ENCODE measurements around the gene SVIP.

The SVIP gene

GRCh38 chr11:22775248-22775647, 54.4 kb downstream of the SVIP start:
- ATAC-seq: no peak
- TF ChIP-seq TSHZ2 (CRISPR knock-in tag; IDR thresholded peaks at IDR 0.05) (no peak), SNAI2 (CRISPR knock-in tag; IDR thresholded peaks at IDR 0.05) (no peak), GLIS3 (CRISPR knock-in tag; IDR thresholded peaks at IDR 0.05) (no peak), ISL1 (CRISPR knock-in tag; IDR thresholded peaks at IDR 0.05) (no peak), ARNTL (CRISPR knock-in tag; IDR thresholded peaks at IDR 0.05; ENCODE audit: borderline replicate concordance, low read depth) (no peak), ZNF565 (CRISPR knock-in tag; conservative IDR thresholded peaks at IDR 0.05; ENCODE audit: low read depth) (no peak), PATZ1 (CRISPR knock-in tag; IDR thresholded peaks at IDR 0.05; ENCODE audit: borderline replicate concordance) (no peak), ESRRG (CRISPR knock-in tag; IDR thresholded peaks at IDR 0.05) (no peak), TOX (CRISPR knock-in tag; IDR thresholded peaks at IDR 0.05; ENCODE audit: borderline replicate concordance) (no peak), CREB5 (CRISPR knock-in tag; IDR thresholded peaks at IDR 0.05; ENCODE audit: low read depth) (no peak), ZC3H10 (CRISPR knock-in tag; IDR thresholded peaks at IDR 0.05) (no peak), PPARA (CRISPR knock-in tag; IDR thresholded peaks at IDR 0.05; ENCODE audit: borderline replicate concordance) (no peak), OSR1 (CRISPR knock-in tag; IDR thresholded peaks at IDR 0.05) (no peak), TCF4 (CRISPR knock-in tag; IDR thresholded peaks at IDR 0.05; ENCODE audit: borderline replicate concordance) (no peak), POU6F1 (CRISPR knock-in tag; IDR thresholded peaks at IDR 0.05; ENCODE audit: borderline replicate concordance, low read depth) (no peak), ZFP3 (CRISPR knock-in tag; IDR thresholded peaks at IDR 0.05) (no peak), RARB (CRISPR knock-in tag; IDR thresholded peaks at IDR 0.05) (no peak), CSDC2 (CRISPR knock-in tag; IDR thresholded peaks at IDR 0.05) (no peak), CSRNP3 (CRISPR knock-in tag; IDR thresholded peaks at IDR 0.05) (no peak)

GRCh38 chr11:22774716-22775115, 54.9 kb downstream of the SVIP start:
- ATAC-seq: no peak
- TF ChIP-seq RARB (CRISPR knock-in tag; IDR thresholded peaks at IDR 0.05) (no peak), ARNTL (CRISPR knock-in tag; IDR thresholded peaks at IDR 0.05; ENCODE audit: borderline replicate concordance, low read depth) (no peak), ZNF565 (CRISPR knock-in tag; conservative IDR thresholded peaks at IDR 0.05; ENCODE audit: low read depth) (no peak), ZFP30 (CRISPR knock-in tag; IDR thresholded peaks at IDR 0.05) (no peak), CSRNP3 (CRISPR knock-in tag; IDR thresholded peaks at IDR 0.05) (no peak), TCF4 (CRISPR knock-in tag; IDR thresholded peaks at IDR 0.05; ENCODE audit: borderline replicate concordance) (no peak), GLIS3 (CRISPR knock-in tag; IDR thresholded peaks at IDR 0.05) (no peak), ESRRG (CRISPR knock-in tag; IDR thresholded peaks at IDR 0.05) (no peak), SNAI2 (CRISPR knock-in tag; IDR thresholded peaks at IDR 0.05) (no peak), TOX (CRISPR knock-in tag; IDR thresholded peaks at IDR 0.05; ENCODE audit: borderline replicate concordance) (no peak), CREB5 (CRISPR knock-in tag; IDR thresholded peaks at IDR 0.05; ENCODE audit: low read depth) (no peak), CSDC2 (CRISPR knock-in tag; IDR thresholded peaks at IDR 0.05) (no peak), TSHZ2 (CRISPR knock-in tag; IDR thresholded peaks at IDR 0.05) (no peak), PATZ1 (CRISPR knock-in tag; IDR thresholded peaks at IDR 0.05; ENCODE audit: borderline replicate concordance) (no peak), ZFP3 (CRISPR knock-in tag; IDR thresholded peaks at IDR 0.05) (no peak), OSR1 (CRISPR knock-in tag; IDR thresholded peaks at IDR 0.05) (no peak), ZNF8 (CRISPR knock-in tag; IDR thresholded peaks at IDR 0.05) (no peak)

Data from SK-N-SH treated with all-trans-retinoic acid at 6 μM for 48 hours (cell line).